Purkinje cell (primary cell): ENCODE data around the gene CKAP2. TPM values are rescaled to one million over a fixed set of nuclear protein-coding genes. Genes with fewer than 3 reads are reported as not detected.

Source experiments
- polyA plus RNA-seq: library from polyadenylated mRNA; unstranded; fragments of >200 nt; fragmentation: Nextera tagmentation; gene quantifications from 2 replicates; pipeline ENCODE4 v1.2.1, GENCODE V29; 2014

The CKAP2 gene
- 38.4 and 43.4 TPM in 2 replicates for polyA plus RNA-seq

DNA sequence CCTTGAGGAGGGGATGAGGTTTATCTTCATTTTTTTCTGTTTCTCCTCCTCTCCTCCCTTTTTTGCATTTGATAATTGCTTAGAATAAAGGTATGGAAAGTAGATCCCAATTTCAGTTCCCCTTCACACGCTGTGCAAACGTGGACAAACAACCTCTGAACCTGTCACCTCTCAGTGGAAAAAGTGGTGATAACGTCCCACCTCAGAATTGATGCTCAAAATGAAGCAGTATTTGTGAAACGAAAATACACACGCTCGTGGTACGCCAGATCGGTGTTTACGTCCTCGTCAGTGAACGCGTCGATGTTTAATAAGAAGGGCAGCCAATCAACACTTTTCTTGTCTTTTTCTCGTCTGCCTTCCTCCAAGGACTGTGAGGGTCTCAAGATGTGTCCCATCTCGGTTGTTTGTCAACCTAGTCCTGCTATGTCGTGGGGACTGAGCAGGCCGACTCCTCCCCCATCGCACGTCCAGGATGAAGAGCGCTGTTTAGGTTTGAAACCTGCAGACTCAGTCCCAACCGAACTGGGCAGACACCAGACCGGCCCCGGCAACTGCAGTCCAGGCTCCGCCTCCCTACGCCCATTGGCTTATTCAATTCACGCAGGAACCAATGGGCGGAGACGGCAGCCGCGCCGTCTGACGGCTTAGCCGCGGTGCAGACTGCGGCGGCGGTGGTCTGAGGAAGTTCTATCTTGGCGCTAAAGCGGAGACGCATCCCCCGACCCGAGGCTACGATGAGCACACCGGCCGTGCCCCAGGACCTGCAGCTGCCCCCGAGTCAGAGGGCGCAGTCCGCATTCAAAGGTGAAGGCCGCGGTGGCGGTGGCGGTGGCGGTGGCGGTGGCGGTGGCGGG lies at the start of gene CKAP2:
TSS of gene CKAP2 (plus strand) at position 659 of the 857 bp plus-strand sequence. CDS start at position 738, 79 bp downstream.

DNA sequence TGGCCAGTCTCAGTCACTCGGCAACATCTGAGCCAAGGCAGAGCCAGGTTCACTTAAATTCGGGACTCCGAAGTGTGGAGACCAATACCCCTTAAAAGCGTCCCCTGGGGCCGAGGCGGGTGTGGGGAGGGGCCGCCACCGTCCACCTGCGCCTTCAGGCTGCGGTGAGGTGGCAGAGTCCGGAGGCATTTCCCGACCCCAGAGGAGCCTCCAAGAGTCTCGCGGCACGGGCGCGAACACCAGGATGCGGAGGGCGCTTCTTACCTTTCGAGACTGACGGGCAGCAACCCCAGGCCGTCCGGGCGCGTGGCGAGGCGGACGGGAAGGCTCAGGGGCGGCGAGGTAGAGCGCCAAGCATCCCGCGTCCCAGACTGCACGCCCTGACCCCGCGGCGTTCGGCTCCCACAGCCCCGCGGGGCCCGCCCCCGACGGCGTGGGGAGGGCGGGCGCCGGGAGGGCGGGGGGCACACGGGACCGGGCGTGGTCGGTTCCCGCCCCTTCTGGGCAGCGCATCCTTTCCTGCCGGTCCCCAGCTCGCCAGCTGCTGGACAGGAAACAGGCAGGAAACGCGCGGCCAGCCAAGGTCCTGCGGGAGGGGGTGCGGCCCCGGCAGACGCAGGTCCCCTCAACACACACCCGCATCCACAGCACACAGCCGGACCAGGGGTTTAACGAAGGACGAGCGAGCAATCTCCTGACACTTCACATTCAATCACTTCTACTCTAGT lies 49.3 kb upstream of the CKAP2 start, which contains the start of gene THSD1:
TSS of gene THSD1 (minus strand) at position 406 of the 728 bp plus-strand sequence. CDS start 3,572 bp downstream, outside the sequence.

DNA sequence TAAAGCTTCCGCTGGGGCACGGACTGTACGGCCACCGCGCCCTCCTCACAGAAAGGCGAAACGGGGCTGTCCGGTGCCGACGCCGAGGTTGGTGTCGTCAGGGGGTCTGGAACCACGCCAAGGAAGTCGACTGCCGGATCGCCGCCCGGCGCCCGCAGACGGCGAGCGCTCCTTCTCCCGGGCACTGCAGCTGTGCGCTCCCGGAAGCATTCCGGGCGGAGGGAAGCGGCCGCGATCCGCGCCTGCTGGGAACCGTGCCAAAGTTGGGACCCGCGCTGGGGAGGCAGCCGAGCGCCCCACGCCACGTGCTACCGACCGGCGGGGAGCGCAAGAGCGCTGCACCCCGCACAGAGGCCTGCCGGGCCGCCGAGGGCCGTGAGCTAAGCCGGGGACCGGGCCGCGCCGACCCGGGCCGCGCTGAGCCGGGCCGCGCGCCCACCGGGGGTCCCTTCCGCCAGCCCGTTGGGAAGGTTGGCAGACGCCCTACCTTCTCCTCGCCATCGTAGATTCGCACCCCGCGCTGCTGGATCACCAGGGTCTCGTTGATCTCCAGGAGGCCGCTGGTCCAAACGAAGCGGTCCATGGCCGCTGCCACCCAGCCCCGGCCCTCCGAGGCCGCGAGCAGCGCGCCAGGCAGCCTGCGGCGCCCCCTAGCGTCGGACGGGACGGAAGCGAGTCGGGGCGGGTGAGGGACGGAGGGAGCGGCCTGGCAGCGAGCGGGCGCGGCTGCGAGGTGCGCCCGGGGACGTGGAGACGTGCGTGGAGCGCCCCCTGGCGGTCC lies 5.1 kb upstream of the CKAP2 start, which contains the start of gene VPS36:
TSS of gene VPS36 (minus strand) at position 623 of the 781 bp plus-strand sequence. CDS start at position 583, 40 bp downstream.

Other genes with a start within 250 kb of the CKAP2 start
- gene THSD1, start 49.3 kb upstream of the CKAP2 start, polyA plus RNA-seq, result 0.16 and 0.43 TPM in 2 replicates
- gene VPS36, start 4.8 kb upstream of the CKAP2 start, polyA plus RNA-seq, result 59.0 and 61.1 TPM in 2 replicates
- 1.5 and 1.9 TPM in 2 replicates for gene HNRNPA1L2, start 187.0 kb downstream of the CKAP2 start, polyA plus RNA-seq
- 67.9 and 78.4 TPM in 2 replicates for gene SUGT1, start 197.4 kb downstream of the CKAP2 start, polyA plus RNA-seq